ENCODE measurements around the gene SAXO1.

DNA sequence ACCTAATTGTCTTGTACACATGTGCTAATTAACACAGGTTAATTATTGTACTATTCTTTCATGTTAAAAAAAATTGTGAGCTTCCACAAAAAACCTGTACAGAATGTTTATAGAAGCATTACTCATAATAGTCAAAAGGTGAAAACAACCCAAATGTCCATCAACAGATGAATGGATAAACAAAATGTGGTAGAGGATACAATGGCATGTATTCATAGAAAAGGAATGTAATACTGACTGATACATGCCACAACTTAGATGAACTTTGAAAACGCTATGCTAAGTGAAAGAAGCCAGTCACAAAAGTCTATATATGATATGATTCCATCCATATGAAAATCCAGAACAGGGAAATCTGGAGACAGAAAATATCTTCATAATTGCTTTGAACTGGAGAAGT, 41.8 kb upstream of the SAXO1 start:
- TF ChIP-seq POLR2A (IDR thresholded peaks at IDR 0.05) = no peak
- TF ChIP-seq, protein P1, sequence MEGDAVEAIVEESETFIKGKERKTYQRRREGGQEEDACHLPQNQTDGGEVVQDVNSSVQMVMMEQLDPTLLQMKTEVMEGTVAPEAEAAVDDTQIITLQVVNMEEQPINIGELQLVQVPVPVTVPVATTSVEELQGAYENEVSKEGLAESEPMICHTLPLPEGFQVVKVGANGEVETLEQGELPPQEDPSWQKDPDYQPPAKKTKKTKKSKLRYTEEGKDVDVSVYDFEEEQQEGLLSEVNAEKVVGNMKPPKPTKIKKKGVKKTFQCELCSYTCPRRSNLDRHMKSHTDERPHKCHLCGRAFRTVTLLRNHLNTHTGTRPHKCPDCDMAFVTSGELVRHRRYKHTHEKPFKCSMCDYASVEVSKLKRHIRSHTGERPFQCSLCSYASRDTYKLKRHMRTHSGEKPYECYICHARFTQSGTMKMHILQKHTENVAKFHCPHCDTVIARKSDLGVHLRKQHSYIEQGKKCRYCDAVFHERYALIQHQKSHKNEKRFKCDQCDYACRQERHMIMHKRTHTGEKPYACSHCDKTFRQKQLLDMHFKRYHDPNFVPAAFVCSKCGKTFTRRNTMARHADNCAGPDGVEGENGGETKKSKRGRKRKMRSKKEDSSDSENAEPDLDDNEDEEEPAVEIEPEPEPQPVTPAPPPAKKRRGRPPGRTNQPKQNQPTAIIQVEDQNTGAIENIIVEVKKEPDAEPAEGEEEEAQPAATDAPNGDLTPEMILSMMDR (IDR thresholded peaks at IDR 0.05) = no peak

All from testis (tissue), 2 donors.